Neural cell (in vitro differentiated cells): ENCODE measurements around the gene SEZ6. TPM values are rescaled to one million over a fixed set of nuclear protein-coding genes. Genes with fewer than 3 reads are reported as not detected.
A peak's percentile ranks its signal among the peaks of the same experiment; 100 is the strongest.

ENCODE experiments used
- H2AFZ ChIP-seq: fragments of 200-600, 300-800 bp; sonication (generic), shearing (Covaris generic); 2 replicates; pipeline ENCODE4 v1.6.0; 2014; ENCODE audit warnings: low read depth, mild to moderate bottlenecking, antibody characterized with exemption, low read length, moderate library complexity
- H3F3A ChIP-seq: fragments of 200-600 bp; shearing (Covaris generic); 2 replicates; pipeline ENCODE4 v1.6.1; 2016; ENCODE audit warnings: mild to moderate bottlenecking, moderate library complexity, mixed read lengths, antibody characterized with exemption, low read length; ENCODE audit not compliant: insufficient read depth, poor library complexity, severe bottlenecking
- H3K27ac ChIP-seq: fragments of 200-600, 300-800 bp; sonication (generic), shearing (Covaris generic); 2 replicates; pipeline ENCODE4 v1.5.1; 2014; ENCODE audit warnings: mild to moderate bottlenecking, low read length, moderate library complexity
- H3K27me3 ChIP-seq: fragments of 300-800, 200-600 bp; sonication (generic), shearing (Covaris generic); 2 replicates; pipeline ENCODE4 v1.6.0; 2014; ENCODE audit warnings: mild to moderate bottlenecking, low read depth, low read length, moderate library complexity; ENCODE audit not compliant: insufficient read depth
- H3K36me3 ChIP-seq: fragments of 300-800, 200-600 bp; sonication (generic), shearing (Covaris generic); 2 replicates; pipeline ENCODE4 v1.5.1; 2014; ENCODE audit warnings: mild to moderate bottlenecking, antibody characterized with exemption, low read length, moderate library complexity; ENCODE audit not compliant: insufficient read depth
- H3K4me2 ChIP-seq: fragments of 300-800, 200-600 bp; sonication (generic), shearing (Covaris generic); 2 replicates; pipeline ENCODE4 v1.6.0; 2014; ENCODE audit warnings: mild to moderate bottlenecking, low read length
- H3K4me3 ChIP-seq: fragments of 300-800, 200-600 bp; sonication (generic), shearing (Covaris generic); 2 replicates; pipeline ENCODE4 v1.5.1; 2014; ENCODE audit warnings: mild to moderate bottlenecking, low read length, moderate library complexity
- H3K79me2 ChIP-seq: fragments of 200-600 bp; shearing (Covaris generic); replicated peaks from 2 replicates; pipeline ENCODE4 v1.6.0; 2014; ENCODE audit warnings: mild to moderate bottlenecking, low read length, moderate library complexity; ENCODE audit not compliant: insufficient read depth
- H3K9ac ChIP-seq: fragments of 300-800, 200-600 bp; sonication (generic), shearing (Covaris generic); 2 replicates; pipeline ENCODE4 v1.6.1; 2016; ENCODE audit warnings: mild to moderate bottlenecking, low read length, mixed read lengths
- H3K9me2 ChIP-seq: fragments of 200-600 bp; shearing (Covaris generic); 2 replicates; pipeline ENCODE4 v1.6.1; 2016; ENCODE audit warnings: mild to moderate bottlenecking, low read length, mixed read lengths; ENCODE audit not compliant: insufficient read depth
- H3K9me3 ChIP-seq: fragments of 200-600, 300-800 bp; sonication (generic), shearing (Covaris generic); 2 replicates; pipeline ENCODE4 v1.6.1; 2016; ENCODE audit warnings: mild to moderate bottlenecking, mixed run types, low read length, moderate library complexity, mixed read lengths
- H4K20me1 ChIP-seq: fragments of 200-600 bp; shearing (Covaris generic); 2 replicates; pipeline ENCODE4 v1.6.1; 2016; ENCODE audit warnings: mild to moderate bottlenecking, mixed run types; ENCODE audit not compliant: insufficient read depth
- EP300 ChIP-seq: fragments of 450-650 bp; conservative IDR thresholded peaks from 2 replicates; pipeline ENCODE4 v1.6.1; 2014; ENCODE audit warnings: antibody characterized with exemption, mild to moderate bottlenecking, moderate library complexity; ENCODE audit not compliant: poor library complexity, severe bottlenecking
- EZH2 ChIP-seq: fragments of 200-600, 300-800 bp; shearing (Covaris generic), sonication (generic); IDR thresholded peaks from 2 replicates; pipeline ENCODE4 v1.6.1; 2014; ENCODE audit warnings: antibody characterized with exemption, low read length, borderline replicate concordance, mild to moderate bottlenecking; ENCODE audit not compliant: insufficient read depth, poor library complexity, severe bottlenecking
- MXI1 ChIP-seq: fragments of 450-650 bp; conservative IDR thresholded peaks from 2 replicates; pipeline ENCODE4 v1.6.1; 2014; ENCODE audit warnings: antibody characterized with exemption, mild to moderate bottlenecking; ENCODE audit not compliant: poor library complexity, severe bottlenecking
- POLR2AphosphoS5 ChIP-seq: IDR thresholded peaks from 2 replicates; pipeline ENCODE4 v1.6.1; 2012
- RAD21 ChIP-seq: fragments of 450-650 bp; conservative IDR thresholded peaks from 2 replicates; pipeline ENCODE4 v1.6.1; 2014; ENCODE audit warnings: antibody characterized with exemption, mild to moderate bottlenecking, moderate library complexity
- SMC3 ChIP-seq: fragments of 450-650 bp; conservative IDR thresholded peaks from 2 replicates; pipeline ENCODE4 v1.6.1; 2014; ENCODE audit warnings: antibody characterized with exemption, mild to moderate bottlenecking, moderate library complexity; ENCODE audit not compliant: poor library complexity
- TAF1 ChIP-seq: IDR thresholded peaks from 2 replicates; pipeline ENCODE4 v1.6.1; 2012; ENCODE audit warnings: low read depth
- polyA plus RNA-seq: library from polyadenylated mRNA; depleted of rRNA; stranded (reverse); fragments of >200 nt; gene quantifications from 2 replicates; pipeline ENCODE4 v1.2.3, GENCODE V29; 2014
- TF ChIP-seq, protein P1 (sequence below): IDR thresholded peaks from 2 replicates; pipeline ENCODE4 v1.6.1; 2012; ENCODE audit warnings: borderline replicate concordance
- TF ChIP-seq, protein P2 (sequence below): fragments of 450-650 bp; IDR thresholded peaks from 2 replicates; pipeline ENCODE4 v1.5.1; 2014; ENCODE audit warnings: antibody characterized with exemption, mild to moderate bottlenecking, moderate library complexity; ENCODE audit not compliant: poor library complexity, severe bottlenecking

SEZ6 gene
- polyA plus RNA-seq, 1 donor from 2014 or later: 15.1 TPM

DNA sequence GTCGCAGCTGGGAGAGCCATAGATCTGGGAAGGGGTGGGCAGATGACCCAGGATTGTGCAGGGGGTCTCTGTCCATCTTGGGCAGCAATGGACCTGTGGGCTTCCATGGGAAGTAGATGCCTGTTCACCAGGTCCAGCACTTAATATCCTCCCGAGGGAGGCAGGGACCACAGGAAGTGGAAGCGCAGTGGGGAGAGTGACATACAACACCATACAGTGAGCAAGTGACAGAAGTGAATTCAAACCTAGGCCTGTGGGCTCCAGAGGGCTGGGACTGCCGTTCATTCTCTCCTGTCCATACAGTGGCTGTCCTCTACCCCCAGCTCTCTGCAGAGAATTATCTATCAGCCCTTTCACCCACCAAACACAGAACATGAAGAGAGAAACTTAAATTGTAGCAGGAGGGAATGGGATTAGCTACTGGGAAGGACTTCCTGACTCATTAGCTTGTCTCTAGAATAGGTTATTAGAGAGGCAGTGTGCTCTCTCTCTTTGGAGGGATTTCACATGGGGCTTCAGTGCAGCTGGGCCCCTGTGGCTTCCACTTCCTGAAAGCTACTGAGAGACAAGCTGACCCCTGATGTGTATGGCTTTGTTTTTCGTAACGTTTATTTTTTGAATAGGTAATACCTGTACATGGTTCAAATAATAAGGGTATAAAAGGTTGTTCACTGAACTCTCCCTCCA, 13.1 kb upstream of the SEZ6 start:
- Histone ChIP-seq H3F3A (no peaks in the 10 kb centered on the region), H3K27me3 (no peaks in the 10 kb centered on the region), H3K4me2 (no peak overlapping the region), H3K9ac (no peak overlapping the region), H3K79me2 (no peaks in the 10 kb centered on the region), H4K20me1 (no peaks in the 10 kb centered on the region), H2AFZ (no peak overlapping the region), H3K4me3 (no peak overlapping the region), H3K9me3 (no peaks in the 10 kb centered on the region), H3K27ac (no peak overlapping the region), H3K36me3 (no peaks in the 10 kb centered on the region), H3K9me2 (no peaks in the 10 kb centered on the region)
- no peak for TF ChIP-seq POLR2AphosphoS5
- no peak for TF ChIP-seq SMC3
- TF ChIP-seq TAF1: no peak
- TF ChIP-seq, protein P1, sequence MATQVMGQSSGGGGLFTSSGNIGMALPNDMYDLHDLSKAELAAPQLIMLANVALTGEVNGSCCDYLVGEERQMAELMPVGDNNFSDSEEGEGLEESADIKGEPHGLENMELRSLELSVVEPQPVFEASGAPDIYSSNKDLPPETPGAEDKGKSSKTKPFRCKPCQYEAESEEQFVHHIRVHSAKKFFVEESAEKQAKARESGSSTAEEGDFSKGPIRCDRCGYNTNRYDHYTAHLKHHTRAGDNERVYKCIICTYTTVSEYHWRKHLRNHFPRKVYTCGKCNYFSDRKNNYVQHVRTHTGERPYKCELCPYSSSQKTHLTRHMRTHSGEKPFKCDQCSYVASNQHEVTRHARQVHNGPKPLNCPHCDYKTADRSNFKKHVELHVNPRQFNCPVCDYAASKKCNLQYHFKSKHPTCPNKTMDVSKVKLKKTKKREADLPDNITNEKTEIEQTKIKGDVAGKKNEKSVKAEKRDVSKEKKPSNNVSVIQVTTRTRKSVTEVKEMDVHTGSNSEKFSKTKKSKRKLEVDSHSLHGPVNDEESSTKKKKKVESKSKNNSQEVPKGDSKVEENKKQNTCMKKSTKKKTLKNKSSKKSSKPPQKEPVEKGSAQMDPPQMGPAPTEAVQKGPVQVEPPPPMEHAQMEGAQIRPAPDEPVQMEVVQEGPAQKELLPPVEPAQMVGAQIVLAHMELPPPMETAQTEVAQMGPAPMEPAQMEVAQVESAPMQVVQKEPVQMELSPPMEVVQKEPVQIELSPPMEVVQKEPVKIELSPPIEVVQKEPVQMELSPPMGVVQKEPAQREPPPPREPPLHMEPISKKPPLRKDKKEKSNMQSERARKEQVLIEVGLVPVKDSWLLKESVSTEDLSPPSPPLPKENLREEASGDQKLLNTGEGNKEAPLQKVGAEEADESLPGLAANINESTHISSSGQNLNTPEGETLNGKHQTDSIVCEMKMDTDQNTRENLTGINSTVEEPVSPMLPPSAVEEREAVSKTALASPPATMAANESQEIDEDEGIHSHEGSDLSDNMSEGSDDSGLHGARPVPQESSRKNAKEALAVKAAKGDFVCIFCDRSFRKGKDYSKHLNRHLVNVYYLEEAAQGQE: no peak
- TF ChIP-seq RAD21: no peak

- H3K9me2 ChIP-seq: no peaks in the 10 kb centered on the region
- no peak overlapping the region for H3K27ac ChIP-seq
- no peak overlapping the region for H2AFZ ChIP-seq
Measured at GRCh38 chr17:29016345-29017210, 10.7 kb upstream of the SEZ6 start.

DNA sequence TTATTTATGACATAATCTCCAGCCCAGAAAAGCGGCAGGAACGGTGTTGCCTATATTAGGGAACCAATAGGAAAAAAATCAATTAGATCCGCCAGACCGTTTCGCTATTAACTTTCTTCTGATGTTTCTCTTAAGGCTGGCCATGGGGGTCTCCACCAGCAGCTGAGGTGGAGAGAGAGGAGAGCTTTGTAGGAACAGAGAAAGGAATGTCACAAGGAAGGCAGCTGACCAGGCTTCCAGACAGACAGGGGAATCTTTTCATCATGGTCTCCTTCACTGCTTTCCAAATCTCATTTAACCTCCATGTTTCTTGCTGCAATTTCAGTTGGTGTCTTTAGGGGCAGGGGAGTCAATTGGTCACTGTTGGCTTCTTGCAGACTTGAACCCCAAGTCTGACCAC, 8.9 kb upstream of the SEZ6 start:
- H3K4me2 ChIP-seq: no peak overlapping the region
- H3K9me2 ChIP-seq: no peaks in the 10 kb centered on the region
- TF ChIP-seq, protein P2, sequence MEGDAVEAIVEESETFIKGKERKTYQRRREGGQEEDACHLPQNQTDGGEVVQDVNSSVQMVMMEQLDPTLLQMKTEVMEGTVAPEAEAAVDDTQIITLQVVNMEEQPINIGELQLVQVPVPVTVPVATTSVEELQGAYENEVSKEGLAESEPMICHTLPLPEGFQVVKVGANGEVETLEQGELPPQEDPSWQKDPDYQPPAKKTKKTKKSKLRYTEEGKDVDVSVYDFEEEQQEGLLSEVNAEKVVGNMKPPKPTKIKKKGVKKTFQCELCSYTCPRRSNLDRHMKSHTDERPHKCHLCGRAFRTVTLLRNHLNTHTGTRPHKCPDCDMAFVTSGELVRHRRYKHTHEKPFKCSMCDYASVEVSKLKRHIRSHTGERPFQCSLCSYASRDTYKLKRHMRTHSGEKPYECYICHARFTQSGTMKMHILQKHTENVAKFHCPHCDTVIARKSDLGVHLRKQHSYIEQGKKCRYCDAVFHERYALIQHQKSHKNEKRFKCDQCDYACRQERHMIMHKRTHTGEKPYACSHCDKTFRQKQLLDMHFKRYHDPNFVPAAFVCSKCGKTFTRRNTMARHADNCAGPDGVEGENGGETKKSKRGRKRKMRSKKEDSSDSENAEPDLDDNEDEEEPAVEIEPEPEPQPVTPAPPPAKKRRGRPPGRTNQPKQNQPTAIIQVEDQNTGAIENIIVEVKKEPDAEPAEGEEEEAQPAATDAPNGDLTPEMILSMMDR: no peak
- TF ChIP-seq, protein P1: no peak
- TF ChIP-seq EP300 (no peak), POLR2AphosphoS5 (no peak), RAD21 (no peak), SMC3 (no peak), EZH2 (no peak), TAF1 (no peak), MXI1 (no peak)
- H4K20me1 ChIP-seq: no peaks in the 10 kb centered on the region
- no peaks in the 10 kb centered on the region for H3K36me3 ChIP-seq
- H3K9ac ChIP-seq: no peak overlapping the region
- no peaks in the 10 kb centered on the region for H3K9me3 ChIP-seq
- H3F3A ChIP-seq: no peaks in the 10 kb centered on the region
- H2AFZ ChIP-seq: no peak overlapping the region
- no peak overlapping the region for H3K27ac ChIP-seq
- no peaks in the 10 kb centered on the region for H3K79me2 ChIP-seq
- no peak overlapping the region for H3K4me3 ChIP-seq
- H3K27me3 ChIP-seq: no peaks in the 10 kb centered on the region

More at GRCh38 chr17:29016345-29017210, 10.7 kb upstream of the SEZ6 start:
- TF ChIP-seq RAD21 (no peak), POLR2AphosphoS5 (peak; percentile 21), EZH2 (no peak)
- Histone ChIP-seq H3K27me3 (no peaks in the 10 kb centered on the region), H3K4me3 (no peak overlapping the region), H4K20me1 (no peaks in the 10 kb centered on the region), H3K9me3 (no peaks in the 10 kb centered on the region), H3K79me2 (no peaks in the 10 kb centered on the region), H3K4me2 (no peak overlapping the region), H3F3A (no peaks in the 10 kb centered on the region), H3K9ac (no peak overlapping the region), H3K36me3 (no peaks in the 10 kb centered on the region)
